K562 (cell line): ENCODE results near the gene AHI1.

Source experiments
- ARHGAP35 ChIP-seq: fragments of 450-650 bp; IDR thresholded peaks from 2 replicates; pipeline ENCODE4 v1.6.1; 2018; ENCODE audit not compliant: partially characterized antibody
- CBFB ChIP-seq: sonication (generic); formaldehyde crosslinking; IDR thresholded peaks from 2 replicates; pipeline ENCODE4 v1.4.0; 2020; ENCODE audit warnings: mild to moderate bottlenecking, missing genetic modification reagents
- CTCF ChIP-seq, 3 experiments: IDR thresholded peaks in 2 of 3; conservative IDR thresholded peaks in 1 of 3; 2 replicates each; pipeline ENCODE4 v1.5.1; 2011 to 2012; ENCODE audit warnings: low read length in 3 of 3, mild to moderate bottlenecking in 3 of 3, control low read depth in 2 of 3, improper control_type of control experiment in 1 of 3, inconsistent platforms in 1 of 3, low read depth in 1 of 3, mixed read lengths in 1 of 3, moderate library complexity in 1 of 3; ENCODE audit not compliant: insufficient read depth in 2 of 3
- EP300 ChIP-seq: IDR thresholded peaks from 2 replicates; pipeline ENCODE4 v1.6.1; 2012; ENCODE audit warnings: low read length, improper control_type of control experiment
- NKRF ChIP-seq: fragments of 450-650 bp; IDR thresholded peaks from 2 replicates; pipeline ENCODE4 v1.6.1; 2016; ENCODE audit warnings: borderline replicate concordance
- POLR2A ChIP-seq: fragments of 450-650 bp; conservative IDR thresholded peaks from 2 replicates; pipeline ENCODE4 v1.6.1; 2016
- PURB ChIP-seq: sonication (generic); formaldehyde crosslinking; IDR thresholded peaks from 2 replicates; pipeline ENCODE4 v1.9.0; 2021; ENCODE audit warnings: low read depth, mild to moderate bottlenecking, missing genetic modification reagents
- RNF2 ChIP-seq: sonication (generic); IDR thresholded peaks from 2 replicates; pipeline ENCODE4 v1.6.1; 2016
- TEAD4 ChIP-seq, 2 experiments: sonication (generic) in 1 of 2; formaldehyde crosslinking in 1 of 2; IDR thresholded peaks; 2 replicates each; pipeline versions ENCODE4 v1.6.1 to v1.8.0; 2012 to 2022; ENCODE audit warnings: borderline replicate concordance in 1 of 2, inconsistent platforms in 1 of 2, low read length in 1 of 2, mild to moderate bottlenecking in 1 of 2, missing genetic modification reagents in 1 of 2
- USF1 ChIP-seq: sonication (generic); formaldehyde crosslinking; IDR thresholded peaks from 2 replicates; pipeline ENCODE4 v1.9.0; 2022; ENCODE audit warnings: mild to moderate bottlenecking, missing genetic modification reagents
- ZNF24 ChIP-seq: fragments of 450-650 bp; IDR thresholded peaks from 2 replicates; pipeline ENCODE4 v1.6.1; 2016

GRCh38 chr6:135325624-135326424 lies 171.7 kb downstream of the AHI1 start:
- no peak; the same call in 1 of the 2 replicates for TF ChIP-seq POLR2A
- TF ChIP-seq PURB = no peak
- TF ChIP-seq ARHGAP35 = no peak
- peak; percentile 95 for TF ChIP-seq EP300
- TF ChIP-seq CTCF (IDR thresholded peaks at IDR 0.05 in 2 of 3, conservative IDR thresholded peaks at IDR 0.05 in 1 of 3; ENCODE audit: insufficient read depth in 2 of 3, low read depth in 1 of 3, low read length in 3 of 3) = no peak
- TF ChIP-seq TEAD4 (IDR thresholded peaks at IDR 0.05; ENCODE audit: low read length) = peak; percentile 91
- no peak for TF ChIP-seq TEAD4 (CRISPR knock-in tag; IDR thresholded peaks at IDR 0.05; ENCODE audit: borderline replicate concordance)
- no peak for TF ChIP-seq ZNF24
- TF ChIP-seq CBFB (CRISPR knock-in tag) = no peak
- no peak for TF ChIP-seq USF1 (CRISPR knock-in tag)
- TF ChIP-seq RNF2 = no peak; the same call in 1 of the 2 replicates
- no peak for TF ChIP-seq NKRF
